ENCODE results near the gene KCNK4.

The KCNK4 gene

DNA sequence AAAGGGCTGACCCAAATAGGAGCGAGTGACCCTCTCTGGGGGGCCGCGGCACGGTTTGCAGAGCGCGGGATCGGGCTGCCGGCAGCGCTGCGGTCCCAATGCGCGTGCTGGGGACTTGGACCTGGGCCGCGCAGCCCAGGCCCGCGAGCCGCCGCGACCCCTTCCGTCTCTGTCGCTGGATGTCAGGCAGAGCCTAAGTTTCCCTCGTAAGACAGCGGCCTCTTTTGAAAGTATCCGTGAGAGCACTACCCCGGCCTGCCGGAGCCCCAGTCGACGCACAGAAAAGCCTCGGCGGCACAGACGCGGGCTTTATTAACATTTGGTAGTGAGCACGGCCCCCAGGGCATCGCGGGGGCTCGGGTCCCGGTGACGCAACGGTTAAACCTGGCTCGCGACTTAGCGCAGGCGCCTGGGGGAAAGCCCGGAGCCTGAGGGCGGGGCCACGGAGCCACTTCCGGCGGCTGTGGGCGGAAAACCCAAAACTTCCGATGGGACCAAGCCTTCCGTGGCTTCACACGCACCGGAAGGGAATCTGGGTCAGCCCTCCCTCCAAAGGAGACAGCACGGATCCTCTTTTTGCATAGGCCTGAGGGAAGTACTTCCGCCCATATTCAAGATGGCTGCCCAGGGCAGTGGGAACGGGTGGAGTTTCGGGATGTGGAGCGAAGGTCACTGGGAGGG lies 21.4 kb upstream of the KCNK4 start:
- peak; percentile 99 for DNase-seq

DNA sequence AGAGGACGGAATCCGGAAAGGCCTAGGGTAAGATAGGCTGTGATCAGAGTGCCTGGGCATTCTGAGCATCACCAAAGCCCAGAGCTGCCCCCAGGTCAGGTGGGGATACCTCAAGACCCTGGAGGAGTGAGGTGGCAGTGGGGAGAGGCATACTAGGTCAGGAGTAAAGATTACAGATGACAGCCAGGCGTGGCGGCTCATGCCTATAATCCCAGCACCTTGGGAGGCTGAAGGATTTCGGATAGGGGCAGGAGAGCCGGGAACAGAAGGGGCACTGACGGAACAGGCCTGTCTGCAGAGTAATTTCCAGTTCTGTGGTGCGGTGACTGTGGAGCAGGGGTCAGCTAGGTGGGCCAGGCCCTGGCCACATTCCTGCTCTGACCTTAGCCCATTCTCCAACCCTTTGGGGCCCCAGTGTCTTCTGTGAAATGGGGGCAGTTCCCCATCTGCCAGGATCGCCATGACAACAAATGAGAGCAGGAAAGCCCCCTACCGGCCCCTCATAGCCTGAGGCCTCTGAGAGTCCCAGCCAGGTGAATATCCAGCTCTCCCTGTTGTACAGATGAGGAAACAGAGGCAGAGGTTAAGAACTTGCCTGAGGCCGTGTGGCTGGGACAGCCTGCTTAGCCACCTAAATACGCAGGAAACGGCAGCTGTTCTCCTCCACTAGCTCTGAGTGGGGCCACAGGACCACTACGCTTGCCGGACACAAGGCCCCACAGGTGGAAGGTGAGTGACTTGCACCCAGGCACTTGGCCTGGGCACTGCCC lies 15.9 kb upstream of the KCNK4 start:
- DNase-seq = no peak

DNA sequence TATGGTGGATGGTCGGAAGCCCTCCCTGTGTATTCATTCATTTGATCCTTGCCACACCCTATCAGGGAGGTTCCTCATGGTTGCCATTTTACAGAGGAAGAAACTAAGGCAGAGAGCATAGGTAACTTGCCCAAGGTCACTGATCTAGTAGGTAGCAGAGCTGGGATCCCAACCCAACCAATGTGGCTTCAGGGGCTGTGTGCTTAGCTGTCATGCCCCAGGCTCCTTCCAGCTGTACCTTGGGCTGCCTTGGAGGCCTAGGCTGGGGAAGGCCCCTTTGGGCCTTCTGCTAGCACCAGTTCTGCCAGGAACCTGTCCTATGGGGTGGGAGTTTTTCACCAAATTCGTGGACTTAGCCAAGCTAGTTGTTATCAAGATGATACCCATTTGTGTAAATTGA lies 15.3 kb upstream of the KCNK4 start:
- DNase-seq = no peak

DNA sequence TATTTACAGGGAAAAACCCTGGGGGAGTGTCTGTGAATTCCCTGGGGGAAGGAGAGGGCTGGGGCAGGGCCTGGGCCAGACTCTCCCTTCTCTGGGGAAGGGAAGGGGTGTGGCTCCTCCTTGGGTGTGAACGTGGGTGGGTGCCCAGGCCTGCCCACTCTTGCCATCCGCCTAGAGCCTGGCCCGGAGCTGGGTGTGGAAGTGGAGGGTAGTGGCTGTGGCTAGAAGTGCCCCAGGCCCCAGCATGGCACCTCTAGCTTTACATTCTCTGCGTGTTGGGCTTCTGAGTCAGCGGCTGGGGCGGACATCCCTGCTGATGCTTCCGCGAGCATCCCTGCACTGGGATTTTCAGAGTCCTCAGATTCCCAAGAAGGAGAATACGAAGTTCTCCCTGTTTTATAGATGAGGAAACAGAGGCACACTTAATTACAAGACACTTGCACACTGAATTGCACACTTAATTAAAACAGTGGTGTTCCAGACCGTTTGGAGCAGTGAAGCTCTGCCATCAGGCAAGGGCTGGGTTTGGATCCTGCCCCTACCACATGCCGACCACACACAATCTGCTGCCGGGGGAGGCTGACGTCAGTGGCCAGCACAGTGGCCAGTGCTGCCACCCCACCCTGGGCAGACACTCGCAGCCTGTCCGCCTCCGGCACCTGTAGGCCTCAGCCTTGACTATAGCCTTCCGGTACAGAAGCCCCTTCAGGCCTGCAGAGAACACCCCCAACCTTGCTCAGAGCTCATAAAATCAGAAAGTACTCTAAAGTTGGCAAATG lies 14.3 kb upstream of the KCNK4 start:
- DNase-seq = no peak

DNA sequence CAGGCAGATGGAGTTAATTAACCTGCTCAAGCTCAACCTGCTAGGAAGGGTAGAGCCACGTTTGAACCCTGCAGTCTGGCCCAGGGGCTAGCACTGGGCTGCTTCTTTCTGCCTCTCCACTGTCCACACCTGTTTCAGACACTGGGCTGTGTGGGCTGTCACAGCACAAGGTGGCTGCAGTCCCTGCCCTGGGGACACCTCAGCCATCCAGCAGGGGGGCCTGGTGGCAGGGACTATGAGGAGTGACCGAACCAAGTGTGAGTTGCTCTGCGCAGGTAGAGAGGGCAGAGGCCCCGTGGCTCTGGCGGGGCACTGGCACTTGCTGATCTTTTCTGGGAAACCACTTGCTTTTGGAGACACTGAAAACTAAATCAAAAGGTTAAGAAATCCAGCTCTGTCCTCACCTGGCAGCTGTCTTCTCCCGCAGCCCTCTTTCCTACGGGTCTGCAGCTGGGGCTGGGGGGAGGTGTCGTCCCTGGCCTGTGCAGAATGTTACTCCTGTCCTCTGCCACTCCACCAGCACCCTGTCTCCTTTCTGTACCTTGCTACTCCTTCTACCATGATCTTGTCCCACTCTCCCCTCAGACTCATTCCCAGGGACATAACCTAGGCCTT lies 12.4 kb upstream of the KCNK4 start:
- DNase-seq = no peak

DNA sequence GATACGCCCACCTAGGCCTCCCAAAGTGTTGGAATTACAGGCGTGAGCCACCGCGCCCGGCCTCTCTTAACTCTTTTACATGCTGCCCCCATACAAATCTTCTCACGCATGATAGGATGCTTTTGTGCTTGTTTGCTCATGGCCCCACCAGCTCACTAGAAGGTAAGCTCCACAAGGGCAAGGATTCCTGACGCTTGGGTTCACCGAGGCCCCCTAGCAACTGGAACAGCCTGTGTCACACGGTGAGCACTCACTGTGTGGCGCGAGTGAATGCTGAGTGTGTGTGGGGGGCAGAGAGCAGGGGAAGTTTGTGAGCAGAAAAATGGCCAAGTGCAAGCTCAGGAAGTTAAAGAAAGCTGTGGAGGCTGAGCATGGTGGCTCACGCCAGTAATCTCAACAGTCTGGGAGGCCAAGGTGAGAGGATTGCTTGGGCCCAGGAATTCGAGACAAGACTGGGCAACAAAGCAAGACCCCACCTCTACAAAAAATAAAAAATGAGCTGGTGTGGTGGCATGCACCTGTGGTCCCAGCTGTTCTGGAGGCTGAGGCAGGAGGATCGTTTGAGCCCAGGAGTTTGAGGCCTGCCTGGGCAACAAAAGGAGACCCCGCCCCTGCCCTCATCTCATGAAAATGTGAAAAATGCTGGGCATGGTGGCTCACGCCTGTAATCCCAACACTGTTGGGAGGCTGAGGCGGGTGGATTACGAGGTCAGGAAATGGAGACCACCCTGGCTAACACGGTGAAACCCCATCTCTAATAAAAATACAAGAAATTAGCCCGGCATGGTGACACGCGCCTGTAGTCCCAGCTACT lies 8.9 kb upstream of the KCNK4 start:
- no peak for DNase-seq

DNA sequence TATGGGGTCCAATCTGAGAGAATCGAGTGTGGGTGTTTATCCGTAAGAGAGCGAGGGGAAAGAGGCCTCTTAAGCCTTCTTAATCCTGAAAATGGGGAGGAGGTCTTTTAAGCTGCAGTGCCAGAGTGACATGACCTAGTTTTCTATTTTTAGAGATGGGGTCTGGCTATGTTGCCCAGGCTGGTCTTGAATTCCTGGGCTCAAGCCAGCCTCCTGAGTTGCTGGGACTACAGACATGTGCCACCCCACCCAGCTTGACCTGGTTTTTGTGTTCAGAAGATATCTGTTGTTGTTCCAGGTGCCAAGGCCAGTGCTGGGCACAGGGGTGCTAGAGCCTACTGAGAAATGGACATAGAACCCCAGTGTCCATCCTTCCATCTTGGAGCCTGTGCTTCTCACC lies 8.0 kb upstream of the KCNK4 start:
- no peak for DNase-seq

DNA sequence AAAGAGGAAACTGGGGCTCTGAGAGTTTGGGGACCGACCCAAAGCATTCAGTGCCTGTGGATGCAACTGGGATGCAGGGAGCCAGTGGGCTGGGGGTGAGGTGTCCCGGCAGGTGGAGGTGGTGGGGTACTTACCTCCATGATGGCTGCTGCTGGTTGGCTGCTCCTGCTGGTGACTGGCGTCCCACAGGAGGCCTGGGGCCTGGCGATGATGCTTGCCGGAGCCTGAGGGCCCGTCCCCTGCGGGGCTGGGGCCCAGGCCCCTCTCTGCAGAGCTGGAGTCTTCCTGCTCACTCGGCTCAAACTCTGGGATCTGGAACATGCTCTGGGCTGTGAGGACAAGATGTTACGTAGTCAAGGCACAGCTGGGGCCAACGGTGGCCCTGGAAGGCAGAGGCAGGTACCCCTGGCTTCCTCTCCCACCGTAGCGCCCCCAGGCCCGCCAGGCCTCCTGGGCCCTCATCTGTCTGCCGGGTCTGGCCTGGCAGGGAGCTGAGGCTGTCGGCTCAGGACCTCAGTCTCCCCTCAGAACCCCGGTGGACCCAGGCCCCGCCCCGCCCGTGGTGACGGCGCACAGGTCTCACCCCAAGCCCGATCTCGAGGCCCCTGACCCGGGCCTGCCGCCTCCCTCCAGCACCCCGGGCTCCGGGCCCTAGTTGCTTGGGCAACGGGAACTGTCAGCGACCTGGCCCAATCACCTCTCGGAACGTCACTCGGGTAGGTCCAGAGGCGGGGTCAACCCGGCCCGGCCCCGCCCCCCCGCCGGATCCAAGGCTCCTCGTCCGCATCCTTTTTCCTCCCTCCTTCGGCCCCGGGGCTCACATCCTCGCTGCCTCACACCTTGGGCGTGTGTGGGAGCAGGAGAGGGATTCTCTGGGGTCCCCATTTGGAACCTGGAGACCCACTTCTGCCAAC lies 6.8 kb upstream of the KCNK4 start, which contains the start of gene BAD:
BAD (minus strand) TSS at position 618 of the 914 bp plus-strand sequence; CDS start at position 321, 297 bp downstream.
- peak; percentile 89 for DNase-seq

DNA sequence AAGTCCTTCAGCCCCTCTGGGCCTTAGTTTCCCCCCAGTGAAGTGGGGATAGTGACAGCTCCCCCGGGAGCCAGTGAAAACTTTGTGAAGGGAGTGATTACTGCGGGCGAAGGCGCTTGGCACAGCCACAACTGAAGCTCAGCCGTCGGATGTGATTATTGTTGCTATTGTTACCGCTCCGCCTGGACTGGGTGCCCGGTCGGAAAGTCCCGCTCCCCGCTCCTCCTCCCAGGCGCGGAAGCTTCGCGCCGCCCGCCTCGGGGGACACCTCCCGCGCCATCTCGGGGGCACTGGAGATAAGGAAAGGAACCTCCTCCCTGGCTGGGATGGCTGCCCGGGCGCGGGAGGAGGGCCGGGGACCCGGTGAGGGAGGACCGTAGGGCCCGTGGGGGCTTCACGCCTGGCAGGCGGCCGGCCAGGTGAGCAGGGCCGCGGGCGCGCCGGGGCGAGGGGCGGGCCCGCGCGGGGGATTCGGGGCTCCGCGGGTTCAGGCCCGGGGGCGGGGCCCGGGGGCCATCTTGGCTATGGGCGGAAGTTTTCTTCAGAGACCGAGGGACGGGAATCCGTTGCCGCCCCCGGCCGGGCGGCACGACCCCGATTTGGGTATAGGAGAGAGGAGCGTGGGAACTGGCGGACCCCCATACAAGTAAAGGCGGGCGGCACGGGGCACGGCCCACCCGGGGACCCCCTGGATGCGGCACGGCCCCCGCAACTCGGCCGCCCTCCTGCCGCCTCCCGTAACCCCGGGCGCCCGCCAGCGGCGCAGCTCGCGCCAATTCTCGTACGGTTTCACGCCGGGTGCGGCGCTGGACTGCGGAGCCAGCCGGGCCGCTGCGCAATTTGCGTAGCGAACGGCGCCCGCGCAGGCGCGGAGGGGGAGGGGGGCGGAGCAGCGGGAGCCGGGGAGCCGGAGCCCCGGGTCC lies 5.9 kb upstream of the KCNK4 start, which contains the start of gene GPR137:
GPR137 (plus strand) TSS at position 887 of the 923 bp plus-strand sequence. CDS start 677 bp downstream, outside the sequence.
- DNase-seq = no peak

DNA sequence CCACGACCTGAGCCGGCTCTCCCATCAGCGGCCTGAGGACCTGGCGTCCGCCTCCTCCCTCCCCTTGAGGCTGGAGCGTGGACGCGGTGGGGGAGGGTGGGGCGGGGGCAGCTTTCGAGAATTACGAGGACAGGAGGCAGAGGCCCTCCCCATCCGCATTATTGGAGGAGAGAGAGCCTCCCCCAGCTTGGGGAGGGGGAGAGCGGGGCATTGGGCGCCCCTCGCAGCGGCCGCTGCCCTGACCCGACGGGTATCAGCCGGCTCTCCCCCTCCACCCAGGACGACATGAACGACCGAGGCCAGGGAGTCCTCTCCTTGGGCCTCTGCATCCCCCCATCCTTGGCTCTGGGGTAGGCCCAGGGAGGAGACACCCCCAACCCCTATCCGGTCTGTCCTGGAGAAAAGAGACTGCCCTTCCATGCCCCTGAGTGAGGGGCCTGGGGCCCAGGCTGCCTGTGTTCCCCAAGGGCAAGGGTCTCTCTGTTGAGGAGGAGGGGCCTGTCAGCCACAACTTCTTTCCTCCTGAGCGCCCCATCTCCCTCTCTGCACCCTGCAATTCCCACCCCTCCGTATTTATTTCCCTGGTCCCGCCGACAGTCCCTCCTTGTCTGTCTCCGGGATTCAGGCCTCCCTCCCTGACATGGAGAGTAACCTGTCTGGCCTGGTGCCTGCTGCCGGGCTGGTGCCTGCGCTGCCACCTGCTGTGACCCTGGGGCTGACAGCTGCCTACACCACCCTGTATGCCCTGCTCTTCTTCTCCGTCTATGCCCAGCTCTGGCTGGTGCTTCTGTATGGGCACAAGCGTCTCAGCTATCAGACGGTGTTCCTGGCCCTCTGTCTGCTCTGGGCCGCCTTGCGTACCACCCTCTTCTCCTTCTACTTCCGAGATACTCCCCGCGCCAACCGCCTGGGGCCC lies 5.0 kb upstream of the KCNK4 start:
- DNase-seq = peak; percentile 17

DNA sequence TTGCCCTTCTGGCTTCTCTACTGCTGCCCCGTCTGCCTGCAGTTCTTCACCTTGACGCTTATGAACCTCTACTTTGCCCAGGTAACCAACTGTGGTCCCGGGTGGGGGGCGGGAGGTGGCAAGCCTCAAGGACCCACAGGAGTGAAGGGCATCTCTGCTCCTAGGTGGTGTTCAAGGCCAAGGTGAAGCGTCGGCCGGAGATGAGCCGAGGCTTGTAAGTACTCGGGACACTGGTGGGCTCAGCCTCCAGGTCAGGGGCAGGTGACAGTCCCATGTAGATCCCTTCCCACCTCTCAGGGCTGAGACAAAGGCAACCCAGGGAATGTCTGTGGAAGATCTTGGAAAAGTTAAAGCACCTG lies 4.3 kb upstream of the KCNK4 start:
- DNase-seq = no peak

DNA sequence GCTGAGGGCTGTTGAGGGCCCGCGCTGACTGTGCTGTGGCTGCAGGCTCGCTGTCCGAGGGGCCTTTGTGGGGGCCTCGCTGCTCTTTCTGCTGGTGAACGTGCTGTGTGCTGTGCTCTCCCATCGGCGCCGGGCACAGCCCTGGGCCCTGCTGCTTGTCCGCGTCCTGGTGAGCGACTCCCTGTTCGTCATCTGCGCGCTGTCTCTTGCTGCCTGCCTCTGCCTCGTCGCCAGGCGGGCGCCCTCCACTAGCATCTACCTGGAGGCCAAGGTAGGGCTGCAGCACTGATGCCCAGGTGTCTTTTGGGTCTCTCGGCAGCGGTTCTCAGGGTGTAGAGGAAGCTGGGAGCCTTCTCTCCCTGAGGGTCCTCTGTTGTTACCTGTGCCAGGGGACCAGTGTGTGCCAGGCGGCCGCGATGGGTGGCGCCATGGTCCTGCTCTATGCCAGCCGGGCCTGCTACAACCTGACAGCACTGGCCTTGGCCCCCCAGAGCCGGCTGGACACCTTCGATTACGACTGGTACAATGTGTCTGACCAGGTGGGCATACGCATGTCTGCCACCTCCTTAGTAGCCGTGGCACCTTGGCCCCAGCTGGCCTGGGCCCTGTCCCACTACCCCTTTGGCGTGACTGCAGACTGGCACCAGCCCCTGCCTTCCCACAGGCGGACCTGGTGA lies 3.3 kb upstream of the KCNK4 start:
- no peak for DNase-seq

DNA sequence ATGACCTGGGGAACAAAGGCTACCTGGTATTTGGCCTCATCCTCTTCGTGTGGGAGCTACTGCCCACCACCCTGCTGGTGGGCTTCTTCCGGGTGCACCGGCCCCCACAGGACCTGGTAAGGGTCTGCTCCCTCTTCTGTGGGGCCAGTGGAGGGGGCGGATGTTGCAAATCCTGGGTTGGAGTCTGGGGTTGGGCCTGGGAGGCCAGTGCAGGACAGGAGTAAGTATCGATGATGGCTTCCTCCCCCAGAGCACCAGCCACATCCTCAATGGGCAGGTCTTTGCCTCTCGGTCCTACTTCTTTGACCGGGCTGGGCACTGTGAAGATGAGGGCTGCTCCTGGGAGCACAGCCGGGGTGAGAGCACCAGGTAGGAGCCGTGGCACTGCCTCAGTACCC lies 2.8 kb upstream of the KCNK4 start:
- no peak for DNase-seq

DNA sequence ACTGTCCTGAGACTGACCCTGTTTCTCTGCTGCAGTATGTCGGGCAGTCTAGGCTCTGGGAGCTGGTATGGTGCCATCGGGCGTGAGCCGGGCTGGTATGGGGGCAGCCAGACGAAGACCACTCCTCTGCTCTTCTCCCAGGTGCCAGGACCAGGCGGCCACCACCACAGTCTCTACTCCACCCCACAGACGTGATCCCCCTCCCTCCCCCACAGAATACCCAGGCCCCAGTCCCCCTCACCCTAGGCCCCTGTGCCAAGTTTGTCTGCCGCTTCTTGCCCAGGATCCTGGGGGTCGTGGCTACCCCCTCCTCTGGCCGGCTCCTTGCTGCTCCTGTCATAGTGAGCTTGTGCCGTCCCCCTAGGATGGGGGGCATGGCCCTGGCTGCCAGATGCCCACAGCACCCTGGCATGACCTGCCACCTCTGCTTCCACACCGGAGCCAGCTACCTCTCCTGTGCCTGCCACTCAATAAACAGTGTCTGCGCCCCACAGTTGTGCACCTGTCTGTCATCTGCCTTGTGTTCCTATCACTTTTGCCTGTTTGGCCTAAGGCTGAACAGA lies 2.0 kb upstream of the KCNK4 start:
- no peak for DNase-seq

DNA sequence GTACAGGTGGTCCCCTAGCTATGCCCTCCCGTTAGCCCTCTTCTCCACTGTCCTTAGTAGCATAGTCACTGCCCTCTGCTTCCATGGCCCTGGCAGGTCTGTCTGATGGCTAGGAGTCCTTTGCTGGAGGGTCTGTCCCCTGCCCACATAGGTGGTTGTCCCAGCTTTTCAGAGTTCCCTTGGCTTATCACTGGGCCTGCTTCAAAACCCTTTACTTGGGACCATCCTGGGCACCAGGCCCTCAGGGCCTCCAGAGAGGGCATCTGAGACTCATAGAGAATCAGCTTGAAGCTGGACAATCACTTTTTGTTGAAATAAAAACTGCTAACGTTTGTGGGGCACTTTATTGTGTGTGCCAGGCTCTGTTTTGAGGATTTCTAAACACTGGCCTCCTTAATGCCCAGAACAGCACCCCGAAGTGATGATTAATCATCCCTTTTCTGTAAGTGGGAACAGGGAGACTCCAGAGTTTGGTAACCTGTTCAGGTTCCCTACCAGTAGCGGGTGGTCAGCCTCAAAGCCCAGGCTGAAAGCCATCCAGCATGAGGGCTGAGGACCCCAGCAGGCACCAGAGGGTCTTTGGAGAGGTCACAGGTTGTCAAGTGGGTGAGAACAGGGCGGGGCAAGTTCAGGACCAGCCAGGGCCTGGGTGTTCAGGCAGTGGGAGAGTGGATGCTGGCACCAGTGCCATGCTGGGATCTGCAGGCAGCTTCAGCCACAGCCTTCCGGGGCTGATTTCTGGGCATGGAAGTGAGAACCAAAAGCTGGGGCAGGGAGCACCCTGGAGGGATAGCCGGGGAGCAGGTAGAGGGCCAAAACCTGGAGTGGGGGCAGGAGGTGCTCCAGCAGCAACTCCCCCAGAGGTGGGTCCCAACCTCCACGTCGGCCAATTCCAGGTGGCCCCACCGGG lies 495 bp upstream of the KCNK4 start:
- no peak for DNase-seq

DNA sequence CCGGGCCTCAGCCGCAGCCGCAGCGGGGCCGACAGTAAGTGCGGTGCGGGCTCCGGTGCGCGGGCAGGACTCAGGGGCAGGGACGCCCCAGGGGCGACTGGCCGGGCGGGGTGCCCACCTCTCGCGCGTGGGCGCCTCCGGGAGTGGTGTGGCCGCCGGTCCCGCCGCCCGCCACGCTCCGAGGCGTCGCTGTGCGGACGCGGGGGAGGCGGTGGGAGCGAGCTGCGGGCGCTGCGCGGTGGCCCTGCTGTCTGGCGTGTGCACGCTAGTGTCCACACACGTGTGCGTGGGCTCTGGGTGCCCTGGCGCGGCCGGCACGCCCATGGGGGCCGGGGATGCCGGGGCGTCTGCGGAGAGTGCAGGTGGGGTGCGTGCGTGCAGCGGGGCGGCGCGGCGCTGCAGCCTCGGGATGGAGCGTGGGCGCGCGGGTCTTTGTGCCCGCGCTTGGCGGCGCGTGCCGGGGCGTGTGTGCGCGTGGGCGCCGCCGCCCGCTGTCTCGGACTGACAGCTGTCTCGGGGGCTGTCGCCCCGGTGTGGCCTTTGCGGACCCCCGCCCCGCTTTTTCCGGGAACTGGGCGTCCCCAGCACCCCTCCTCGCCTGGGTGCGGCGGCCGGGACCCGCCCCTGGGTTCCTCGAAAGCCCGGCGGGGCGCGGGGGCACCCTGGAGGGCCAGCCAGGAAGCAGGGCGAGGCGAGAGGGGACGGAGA lies 804 bp downstream of the KCNK4 start:
- DNase-seq = no peak

All from DMS79 (cell line).